GM19240 (cell line): ENCODE measurements around the gene GPS2.

Experiments used
- DNase-seq: peaks from one replicate; pipeline ENCODE4 v3.0.0; 2011; ENCODE audit warnings: low spot score; ENCODE audit not compliant: insufficient read length

Gene GPS2

GRCh38 chr17:7318121-7318860 lies 3.1 kb upstream of the GPS2 start:
- DNase-seq = no peak

- no peak for DNase-seq
These were observed 2.1 kb upstream of the GPS2 start for GRCh38 chr17:7317161-7317803.

GRCh38 chr17:7315570-7316235 lies 543 bp upstream of the GPS2 start:
- DNase-seq = no peak

- DNase-seq = no peak
These were observed 1.1 kb downstream of the GPS2 start for GRCh38 chr17:7313890-7314718.

- no peak for DNase-seq
These were observed 1.9 kb downstream of the GPS2 start for GRCh38 chr17:7313088-7313889.

- no peak for DNase-seq
These were observed 2.6 kb downstream of the GPS2 start for GRCh38 chr17:7312432-7313087.

GRCh38 chr17:7311110-7311705 lies 4.0 kb downstream of the GPS2 start:
- no peak for DNase-seq

GRCh38 chr17:7309628-7310027 lies 5.5 kb downstream of the GPS2 start:
- no peak for DNase-seq

- peak; percentile 66 for DNase-seq
These were observed 6.3 kb downstream of the GPS2 start for GRCh38 chr17:7308625-7309433.

- no peak for DNase-seq
These were observed 7.2 kb downstream of the GPS2 start for GRCh38 chr17:7307686-7308624.

GRCh38 chr17:7306911-7307685 lies 8.1 kb downstream of the GPS2 start, which contains the start of gene EIF5A:
EIF5A (plus strand) TSS chr17:7307628; CDS start chr17:7309636, 2,008 bp downstream.
- peak; percentile 96 for DNase-seq

GRCh38 chr17:7304179-7304578 lies 11.0 kb downstream of the GPS2 start:
- DNase-seq = no peak

- DNase-seq = peak; percentile 79
These were observed 18.8 kb downstream of the GPS2 start for GRCh38 chr17:7296189-7296861.

GRCh38 chr17:7295230-7296180 lies 19.7 kb downstream of the GPS2 start:
- no peak for DNase-seq

GRCh38 chr17:7294614-7295153 lies 20.5 kb downstream of the GPS2 start, which contains the start of gene YBX2:
YBX2 (minus strand) TSS chr17:7294639; CDS start chr17:7294500, 139 bp downstream.
- peak; percentile 59 for DNase-seq
